Liver (tissue), 9 donors: Measurements from ENCODE around the gene ASTN1. TPM values are rescaled to one million over a fixed set of nuclear protein-coding genes. Genes with fewer than 3 reads are reported as not detected.

Experiments used
- DNase-seq: peaks from one replicate; pipeline ENCODE4 v3.0.0-alpha.2; 2017; ENCODE audit warnings: low spot score
- H3K27ac ChIP-seq, 2 donors: one replicate each; pipeline ENCODE4 v1.7.0; 2013; ENCODE audit warnings: inconsistent platforms in 2 of 2, low read length in 2 of 2, control low read depth in 1 of 2, low read depth in 1 of 2, mild to moderate bottlenecking in 1 of 2
- H3K27me3 ChIP-seq, 4 donors: one replicate each; pipeline versions ENCODE4 v1.6.1 to v1.7.0; 2013; ENCODE audit warnings: low read length in 3 of 4, inconsistent platforms in 1 of 4, mild to moderate bottlenecking in 1 of 4, moderate library complexity in 1 of 4; ENCODE audit not compliant: control insufficient read depth in 4 of 4, insufficient read depth in 4 of 4
- H3K36me3 ChIP-seq, 4 donors: one replicate each; pipeline versions ENCODE4 v1.6.1 to v1.7.0; 2013; ENCODE audit warnings: low read length in 3 of 4, mild to moderate bottlenecking in 3 of 4, low read depth in 1 of 4, moderate library complexity in 1 of 4; ENCODE audit not compliant: control insufficient read depth in 4 of 4, insufficient read depth in 3 of 4
- H3K4me1 ChIP-seq, 4 donors: one replicate each; pipeline versions ENCODE4 v1.6.1 to v1.7.0; 2013; ENCODE audit warnings: low read length in 3 of 4, mild to moderate bottlenecking in 3 of 4, moderate library complexity in 1 of 4; ENCODE audit not compliant: control insufficient read depth in 4 of 4, insufficient read depth in 4 of 4
- H3K4me3 ChIP-seq, 3 donors: one replicate each; pipeline versions ENCODE4 v1.6.1 to v1.7.0; 2013; ENCODE audit warnings: low read length in 3 of 3, control low read depth in 1 of 3, low read depth in 1 of 3, mild to moderate bottlenecking in 1 of 3
- H3K9ac ChIP-seq, 2 donors: one replicate each; pipeline ENCODE4 v1.7.0; 2013; ENCODE audit warnings: low read length in 2 of 2, mild to moderate bottlenecking in 2 of 2, moderate library complexity in 2 of 2, control low read depth in 1 of 2, low read depth in 1 of 2
- H3K9me3 ChIP-seq, 4 donors: one replicate each; pipeline versions ENCODE4 v1.6.1 to v1.7.0; 2013; ENCODE audit warnings: low read length in 3 of 4; ENCODE audit not compliant: control insufficient read depth in 4 of 4
- EGR1 ChIP-seq, 2 donors: IDR thresholded peaks; 2 replicates each; pipeline ENCODE4 v1.6.1; 2016 to 2018; ENCODE audit warnings: antibody characterized with exemption in 2 of 2, low read depth in 2 of 2
- HNF4A ChIP-seq, 2 donors: conservative IDR thresholded peaks; 2 replicates each; pipeline ENCODE4 v1.6.1; 2016; ENCODE audit warnings: antibody characterized with exemption in 2 of 2, mild to moderate bottlenecking in 2 of 2
- HNF4G ChIP-seq: IDR thresholded peaks from 2 replicates; pipeline ENCODE4 v1.6.1; 2016; ENCODE audit warnings: antibody characterized with exemption
- NR2F2 ChIP-seq: IDR thresholded peaks from 2 replicates; pipeline ENCODE4 v1.6.1; 2016; ENCODE audit warnings: antibody characterized with exemption
- RAD21 ChIP-seq, 2 donors: IDR thresholded peaks; 2 replicates each; pipeline ENCODE4 v1.6.1; 2016; ENCODE audit warnings: antibody characterized with exemption in 2 of 2, mild to moderate bottlenecking in 2 of 2
- RXRA ChIP-seq, 2 donors: IDR thresholded peaks; 2 replicates each; pipeline ENCODE4 v1.6.1; 2017 to 2018; ENCODE audit warnings: antibody characterized with exemption in 2 of 2, mild to moderate bottlenecking in 1 of 2
- TAF1 ChIP-seq: conservative IDR thresholded peaks from 2 replicates; pipeline ENCODE4 v1.6.1; 2016; ENCODE audit warnings: antibody characterized with exemption, mild to moderate bottlenecking
- YY1 ChIP-seq: IDR thresholded peaks from 2 replicates; pipeline ENCODE4 v1.6.1; 2016; ENCODE audit warnings: antibody characterized with exemption, mild to moderate bottlenecking
- WGBS: extraction: QIAGEN DNeasy Blood & Tissue Kit; methylation state at CpG from one replicate; pipeline ENCODE4 v1.1.7; 2013; 5-methylcytosine and 5-hydroxymethylcytosine counted together
- polyA plus RNA-seq, 2 donors: library from polyadenylated mRNA; stranded (reverse) in 1 of 2; unstranded in 1 of 2; fragments of 200-250 nt in 1 of 2; fragments of >200 nt in 1 of 2; fragmentation: Nextera tagmentation in 1 of 2; extraction: Ambion mirVana in 1 of 2; gene quantifications; one replicate each; pipeline versions ENCODE4 v1.2.1 to v1.2.3, GENCODE V29; 2013 to 2015
- total RNA-seq, 2 donors: library from RNA; depleted of rRNA; stranded (reverse); fragments of >200 nt; gene quantifications; one replicate each; pipeline ENCODE4 v1.2.3, GENCODE V29; 2014
- TF ChIP-seq, protein P1 (sequence below): fragments of 150-350 bp; IDR thresholded peaks from 2 replicates; pipeline ENCODE4 v1.5.1; 2017; ENCODE audit warnings: improper control_type of control experiment, low read depth, low read length; ENCODE audit not compliant: missing input control
- TF ChIP-seq, protein P2 (sequence below): IDR thresholded peaks from 2 replicates; pipeline ENCODE4 v1.6.1; 2016; ENCODE audit warnings: antibody characterized with exemption, mild to moderate bottlenecking
- TF ChIP-seq, protein P3 (sequence below): IDR thresholded peaks from 2 replicates; pipeline ENCODE4 v1.6.1; 2016; ENCODE audit warnings: antibody characterized with exemption
- TF ChIP-seq, protein P4 (sequence below): IDR thresholded peaks from 2 replicates; pipeline ENCODE4 v1.6.1; 2016; ENCODE audit warnings: antibody characterized with exemption
- TF ChIP-seq, protein P5 (sequence below): IDR thresholded peaks from 2 replicates; pipeline ENCODE4 v1.6.1; 2016; ENCODE audit warnings: antibody characterized with exemption
- donor health status: healthy.
- donor health status: healthy.
- donor health status: healthy.
- donor health status: healthy.
- donor health status: healthy.

Gene ASTN1
- total and polyA plus RNA-seq, 4 donors = 0.10 to 0.28 (median 0.18) TPM

DNA sequence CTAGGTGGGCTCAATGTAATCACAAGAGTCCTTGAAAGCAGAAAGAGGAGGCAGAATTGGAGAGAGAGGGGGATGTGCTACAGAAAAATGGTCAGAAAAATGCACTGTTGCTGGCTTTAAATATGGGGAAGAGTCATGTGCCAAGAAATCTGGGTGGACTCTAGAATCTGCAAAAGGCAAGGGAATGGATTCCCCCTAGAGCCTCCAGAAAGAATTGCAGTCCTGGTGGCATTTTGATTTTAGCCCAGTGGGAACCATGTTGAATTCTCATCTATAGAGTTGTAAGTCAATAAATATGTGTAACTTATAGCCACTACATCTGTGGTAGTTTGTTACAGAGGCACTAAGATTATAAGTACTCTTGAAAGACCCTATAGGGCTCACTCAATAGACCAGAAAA is 210.3 kb downstream of the ASTN1 start:
- Histone ChIP-seq H3K27ac (no peak overlapping the region), H3K9me3 (no peaks in the 10 kb centered on the region), H3K27me3 (peaks cover 0 to 4% (median 0%) of the 10 kb centered on the region in 4 donors), H3K36me3 (no peaks in the 10 kb centered on the region), H3K9ac (no peak overlapping the region), H3K4me3 (no peak overlapping the region), H3K4me1 (no peaks in the 10 kb centered on the region)
- no peak for DNase-seq
- TF ChIP-seq, protein P1, sequence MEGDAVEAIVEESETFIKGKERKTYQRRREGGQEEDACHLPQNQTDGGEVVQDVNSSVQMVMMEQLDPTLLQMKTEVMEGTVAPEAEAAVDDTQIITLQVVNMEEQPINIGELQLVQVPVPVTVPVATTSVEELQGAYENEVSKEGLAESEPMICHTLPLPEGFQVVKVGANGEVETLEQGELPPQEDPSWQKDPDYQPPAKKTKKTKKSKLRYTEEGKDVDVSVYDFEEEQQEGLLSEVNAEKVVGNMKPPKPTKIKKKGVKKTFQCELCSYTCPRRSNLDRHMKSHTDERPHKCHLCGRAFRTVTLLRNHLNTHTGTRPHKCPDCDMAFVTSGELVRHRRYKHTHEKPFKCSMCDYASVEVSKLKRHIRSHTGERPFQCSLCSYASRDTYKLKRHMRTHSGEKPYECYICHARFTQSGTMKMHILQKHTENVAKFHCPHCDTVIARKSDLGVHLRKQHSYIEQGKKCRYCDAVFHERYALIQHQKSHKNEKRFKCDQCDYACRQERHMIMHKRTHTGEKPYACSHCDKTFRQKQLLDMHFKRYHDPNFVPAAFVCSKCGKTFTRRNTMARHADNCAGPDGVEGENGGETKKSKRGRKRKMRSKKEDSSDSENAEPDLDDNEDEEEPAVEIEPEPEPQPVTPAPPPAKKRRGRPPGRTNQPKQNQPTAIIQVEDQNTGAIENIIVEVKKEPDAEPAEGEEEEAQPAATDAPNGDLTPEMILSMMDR = peak; percentile 11
- no peak for TF ChIP-seq RAD21 (IDR thresholded peaks at IDR 0.05)

DNA sequence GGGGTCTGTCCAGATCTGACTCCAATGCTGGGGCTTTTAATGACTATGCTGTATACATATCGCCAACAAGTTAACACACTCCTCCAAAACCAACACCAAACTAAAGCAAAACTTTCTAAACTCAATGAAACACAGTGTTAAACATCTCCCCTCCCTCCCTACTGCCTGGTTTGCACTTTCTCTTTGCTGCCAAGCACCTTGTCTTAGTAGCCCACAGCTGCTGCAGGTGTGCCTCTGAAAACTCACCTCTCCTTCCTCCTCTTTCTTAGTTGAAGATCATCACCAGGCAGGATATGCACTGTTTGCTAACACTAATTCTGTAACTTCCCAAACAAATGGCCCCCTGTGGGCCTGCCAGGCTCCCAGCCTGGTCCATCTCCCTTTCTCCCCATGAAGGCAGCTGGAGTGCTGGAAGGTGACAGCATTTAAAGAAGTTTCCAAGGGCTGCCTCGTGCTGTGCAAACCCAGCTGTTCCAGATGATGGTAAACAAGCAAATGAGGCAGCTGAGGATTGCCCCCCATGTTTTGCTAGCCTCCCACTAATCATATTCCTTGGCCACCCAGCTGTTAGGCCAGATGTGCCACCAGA is 213.7 kb downstream of the ASTN1 start:
- Histone ChIP-seq H3K9ac (no peak overlapping the region), H3K27ac (no peak overlapping the region), H3K4me1 (no peaks in the 10 kb centered on the region), H3K36me3 (no peaks in the 10 kb centered on the region), H3K9me3 (no peaks in the 10 kb centered on the region), H3K27me3 (peaks cover 0 to 3% (median 0%) of the 10 kb centered on the region in 4 donors), H3K4me3 (no peak overlapping the region)
- WGBS = 43% methylated on average over 2 of the region's 2 CpGs
- no peak for DNase-seq
- TF ChIP-seq, protein P2, sequence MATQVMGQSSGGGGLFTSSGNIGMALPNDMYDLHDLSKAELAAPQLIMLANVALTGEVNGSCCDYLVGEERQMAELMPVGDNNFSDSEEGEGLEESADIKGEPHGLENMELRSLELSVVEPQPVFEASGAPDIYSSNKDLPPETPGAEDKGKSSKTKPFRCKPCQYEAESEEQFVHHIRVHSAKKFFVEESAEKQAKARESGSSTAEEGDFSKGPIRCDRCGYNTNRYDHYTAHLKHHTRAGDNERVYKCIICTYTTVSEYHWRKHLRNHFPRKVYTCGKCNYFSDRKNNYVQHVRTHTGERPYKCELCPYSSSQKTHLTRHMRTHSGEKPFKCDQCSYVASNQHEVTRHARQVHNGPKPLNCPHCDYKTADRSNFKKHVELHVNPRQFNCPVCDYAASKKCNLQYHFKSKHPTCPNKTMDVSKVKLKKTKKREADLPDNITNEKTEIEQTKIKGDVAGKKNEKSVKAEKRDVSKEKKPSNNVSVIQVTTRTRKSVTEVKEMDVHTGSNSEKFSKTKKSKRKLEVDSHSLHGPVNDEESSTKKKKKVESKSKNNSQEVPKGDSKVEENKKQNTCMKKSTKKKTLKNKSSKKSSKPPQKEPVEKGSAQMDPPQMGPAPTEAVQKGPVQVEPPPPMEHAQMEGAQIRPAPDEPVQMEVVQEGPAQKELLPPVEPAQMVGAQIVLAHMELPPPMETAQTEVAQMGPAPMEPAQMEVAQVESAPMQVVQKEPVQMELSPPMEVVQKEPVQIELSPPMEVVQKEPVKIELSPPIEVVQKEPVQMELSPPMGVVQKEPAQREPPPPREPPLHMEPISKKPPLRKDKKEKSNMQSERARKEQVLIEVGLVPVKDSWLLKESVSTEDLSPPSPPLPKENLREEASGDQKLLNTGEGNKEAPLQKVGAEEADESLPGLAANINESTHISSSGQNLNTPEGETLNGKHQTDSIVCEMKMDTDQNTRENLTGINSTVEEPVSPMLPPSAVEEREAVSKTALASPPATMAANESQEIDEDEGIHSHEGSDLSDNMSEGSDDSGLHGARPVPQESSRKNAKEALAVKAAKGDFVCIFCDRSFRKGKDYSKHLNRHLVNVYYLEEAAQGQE = no peak
- TF ChIP-seq TAF1 = no peak
- TF ChIP-seq EGR1 (IDR thresholded peaks at IDR 0.05; ENCODE audit: low read depth in 2 of 2) = no peak
- TF ChIP-seq, protein P3, sequence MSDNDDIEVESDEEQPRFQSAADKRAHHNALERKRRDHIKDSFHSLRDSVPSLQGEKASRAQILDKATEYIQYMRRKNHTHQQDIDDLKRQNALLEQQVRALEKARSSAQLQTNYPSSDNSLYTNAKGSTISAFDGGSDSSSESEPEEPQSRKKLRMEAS = no peak
- no peak for TF ChIP-seq HNF4A (conservative IDR thresholded peaks at IDR 0.05)
- no peak for TF ChIP-seq RXRA (IDR thresholded peaks at IDR 0.05)
- TF ChIP-seq, protein P4, sequence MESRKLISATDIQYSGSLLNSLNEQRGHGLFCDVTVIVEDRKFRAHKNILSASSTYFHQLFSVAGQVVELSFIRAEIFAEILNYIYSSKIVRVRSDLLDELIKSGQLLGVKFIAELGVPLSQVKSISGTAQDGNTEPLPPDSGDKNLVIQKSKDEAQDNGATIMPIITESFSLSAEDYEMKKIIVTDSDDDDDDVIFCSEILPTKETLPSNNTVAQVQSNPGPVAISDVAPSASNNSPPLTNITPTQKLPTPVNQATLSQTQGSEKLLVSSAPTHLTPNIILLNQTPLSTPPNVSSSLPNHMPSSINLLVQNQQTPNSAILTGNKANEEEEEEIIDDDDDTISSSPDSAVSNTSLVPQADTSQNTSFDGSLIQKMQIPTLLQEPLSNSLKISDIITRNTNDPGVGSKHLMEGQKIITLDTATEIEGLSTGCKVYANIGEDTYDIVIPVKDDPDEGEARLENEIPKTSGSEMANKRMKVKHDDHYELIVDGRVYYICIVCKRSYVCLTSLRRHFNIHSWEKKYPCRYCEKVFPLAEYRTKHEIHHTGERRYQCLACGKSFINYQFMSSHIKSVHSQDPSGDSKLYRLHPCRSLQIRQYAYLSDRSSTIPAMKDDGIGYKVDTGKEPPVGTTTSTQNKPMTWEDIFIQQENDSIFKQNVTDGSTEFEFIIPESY = no peak
- TF ChIP-seq YY1 = no peak
- TF ChIP-seq, protein P5, sequence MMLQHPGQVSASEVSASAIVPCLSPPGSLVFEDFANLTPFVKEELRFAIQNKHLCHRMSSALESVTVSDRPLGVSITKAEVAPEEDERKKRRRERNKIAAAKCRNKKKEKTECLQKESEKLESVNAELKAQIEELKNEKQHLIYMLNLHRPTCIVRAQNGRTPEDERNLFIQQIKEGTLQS = no peak
- no peak for TF ChIP-seq HNF4G
- TF ChIP-seq NR2F2 = no peak
- no peak for TF ChIP-seq RAD21 (IDR thresholded peaks at IDR 0.05)
